ENCODE measurements around the gene PTS.

Gene PTS

DNA sequence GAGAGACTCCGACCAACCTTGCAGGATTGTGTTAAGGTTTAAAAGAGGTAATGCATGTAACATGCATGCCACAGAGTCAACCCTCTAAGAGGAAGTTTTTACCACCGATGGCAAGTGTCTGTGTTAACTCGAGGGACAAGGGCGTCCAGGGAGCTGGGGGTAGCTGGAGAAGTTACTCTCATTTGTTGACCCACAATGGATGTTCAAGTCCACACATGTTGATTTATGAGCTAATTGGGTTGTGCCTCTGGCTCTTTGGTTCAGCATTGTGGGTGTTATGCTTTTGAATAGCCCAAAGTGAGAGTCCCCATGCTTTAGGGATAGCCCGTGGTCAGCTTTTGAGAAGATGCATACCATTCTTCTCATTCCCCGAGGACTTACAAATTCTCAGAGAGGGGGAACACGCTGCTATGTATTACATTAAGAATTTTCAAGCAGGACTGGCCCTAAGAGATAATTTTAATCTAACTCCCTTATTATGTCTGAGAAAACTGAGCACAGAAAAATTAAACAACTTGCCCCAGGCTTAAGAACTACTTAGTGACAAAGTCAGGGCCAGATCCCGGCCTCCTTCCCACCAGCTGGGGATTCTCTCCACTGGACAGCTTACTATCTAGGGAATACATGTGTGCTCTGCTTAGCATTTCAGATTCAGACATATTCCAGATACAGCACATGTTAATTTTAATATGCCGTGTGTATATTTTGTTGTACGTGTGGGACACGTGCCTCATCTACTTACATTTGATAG is 39.6 kb downstream of the PTS start:
- DNase-seq (ENCODE audit: low read depth in 2 of 2) = no peak

DNA sequence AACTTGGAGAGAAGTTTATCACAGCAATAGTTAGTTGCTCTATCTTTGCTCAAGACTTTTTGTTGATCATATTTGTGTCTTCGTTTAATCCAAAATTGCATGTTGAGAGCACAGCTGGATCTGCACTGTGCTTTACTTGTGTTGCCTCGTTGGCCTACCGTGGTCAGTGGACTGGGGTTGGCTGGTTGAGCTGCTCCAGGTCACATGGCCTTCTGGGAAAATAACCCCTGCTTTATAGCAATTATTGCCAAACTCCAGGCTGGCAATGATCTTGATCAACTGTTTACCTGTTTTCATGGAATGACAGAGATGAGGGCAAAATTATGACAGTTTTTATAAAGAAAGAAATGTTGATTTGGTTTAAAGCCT is 40.2 kb downstream of the PTS start:
- no peak for DNase-seq (ENCODE audit: low read depth in 2 of 2)

DNA sequence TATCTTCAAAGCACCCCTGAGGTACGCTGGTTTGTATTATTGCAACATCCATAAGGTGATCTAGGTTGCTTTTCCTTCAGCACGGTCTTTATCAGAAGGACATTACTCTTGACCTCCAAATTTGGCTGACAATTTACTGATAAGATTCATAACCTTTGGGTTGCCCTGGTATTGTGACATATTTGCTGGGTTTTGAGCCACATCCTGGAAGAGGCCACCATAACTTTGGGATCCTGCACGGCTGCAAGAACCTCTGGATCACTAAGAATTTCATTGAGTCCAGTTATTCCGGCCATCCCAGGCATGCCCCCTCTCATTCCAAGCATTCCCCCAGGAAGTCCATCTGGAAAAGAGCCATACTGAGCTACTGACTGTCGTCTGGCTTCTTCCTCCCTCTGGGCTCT is 41.0 kb downstream of the PTS start:
- no peak for DNase-seq (ENCODE audit: low read depth in 2 of 2)

DNA sequence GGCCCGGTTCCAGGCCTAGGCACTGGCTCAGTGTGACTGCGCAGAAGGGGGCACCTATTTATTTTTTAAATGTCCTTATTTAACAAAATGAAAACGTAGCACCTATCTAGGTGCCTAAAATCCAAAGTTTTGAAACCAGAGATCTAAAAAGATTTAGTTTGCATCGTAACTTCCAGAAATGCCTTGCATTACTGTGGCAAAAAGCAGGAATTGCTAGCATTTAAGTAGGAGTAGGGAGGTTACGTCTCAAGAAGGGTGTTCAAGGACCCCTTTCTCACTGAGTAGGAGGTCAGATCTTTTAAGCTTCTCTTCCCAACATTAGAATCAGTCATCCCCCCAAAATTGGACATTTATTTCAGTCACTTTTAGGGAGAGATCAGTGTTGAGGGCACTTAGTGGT is 42.2 kb downstream of the PTS start:
- DNase-seq (ENCODE audit: low read depth in 2 of 2) = no peak

DNA sequence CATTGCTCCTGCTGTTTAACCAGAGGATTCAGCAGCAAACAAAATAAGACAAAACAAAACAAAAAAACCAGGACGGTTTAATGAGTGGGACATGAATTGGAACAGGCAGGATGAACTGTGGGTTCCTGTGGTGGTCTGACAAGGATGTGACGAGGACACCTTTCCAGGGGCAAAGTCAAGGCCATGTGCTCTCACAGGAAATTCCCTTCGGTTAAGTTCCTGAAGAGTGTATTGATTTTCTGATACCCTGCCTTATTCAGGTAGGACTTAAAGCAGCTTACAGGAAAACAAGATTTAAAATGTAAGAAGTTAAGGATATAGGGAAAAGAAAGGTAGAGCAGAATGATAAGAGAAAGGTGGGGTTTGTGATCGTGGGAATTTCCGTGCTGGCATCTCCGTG is 42.9 kb downstream of the PTS start:
- no peak for DNase-seq (ENCODE audit: low read depth in 2 of 2)

DNA sequence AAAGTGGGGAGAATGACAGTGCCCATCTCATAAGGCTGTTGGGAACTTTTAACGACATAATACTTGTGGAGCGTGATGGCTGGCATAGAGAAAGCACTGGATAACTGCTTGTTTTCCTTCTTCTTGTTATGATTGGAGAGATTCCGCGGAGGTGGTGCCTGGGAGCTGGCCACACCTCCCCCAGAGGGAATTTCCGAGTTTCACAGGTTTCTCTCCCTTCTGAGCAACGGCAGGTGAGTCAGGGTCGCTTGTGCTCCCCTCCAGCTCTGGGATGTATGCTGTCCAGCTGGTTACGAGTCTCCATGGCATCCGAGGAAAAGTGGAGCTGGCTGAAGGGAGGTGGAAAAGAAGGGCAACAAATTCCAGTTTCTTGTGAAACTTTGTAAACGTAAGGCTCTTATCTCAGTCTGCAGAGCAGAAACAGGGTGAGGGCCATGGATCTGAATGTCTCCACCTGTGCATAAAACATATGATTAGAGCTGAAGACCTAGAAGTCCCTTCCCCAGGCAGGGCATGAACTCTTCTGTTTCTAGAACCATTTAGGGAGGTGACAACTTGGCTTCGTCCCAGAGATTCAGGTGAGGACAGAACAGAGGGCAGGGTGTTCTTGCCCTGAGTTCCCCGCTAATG is 44.4 kb downstream of the PTS start:
- no peak for DNase-seq (ENCODE audit: low read depth in 2 of 2)

DNA sequence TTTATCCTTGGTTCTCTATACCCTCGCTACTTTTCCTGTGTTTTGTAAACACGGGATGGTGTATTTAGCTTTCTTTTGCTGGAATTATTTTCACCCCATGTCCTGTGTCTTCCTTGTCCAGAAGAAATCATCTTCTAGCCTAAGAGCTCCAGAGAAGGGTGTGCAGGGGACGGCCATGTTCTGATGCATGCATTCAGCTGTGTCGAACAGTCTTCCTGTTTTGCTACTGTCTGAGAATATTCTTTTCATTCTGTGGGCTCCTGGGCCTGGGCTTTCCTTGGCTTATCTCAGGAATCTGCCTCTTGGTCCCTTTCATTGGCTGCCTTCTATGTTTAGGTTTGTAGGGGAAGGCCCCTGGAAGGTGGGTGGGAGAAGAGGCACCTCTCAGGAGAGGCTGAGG is 45.0 kb downstream of the PTS start:
- no peak for DNase-seq (ENCODE audit: low read depth in 2 of 2)

DNA sequence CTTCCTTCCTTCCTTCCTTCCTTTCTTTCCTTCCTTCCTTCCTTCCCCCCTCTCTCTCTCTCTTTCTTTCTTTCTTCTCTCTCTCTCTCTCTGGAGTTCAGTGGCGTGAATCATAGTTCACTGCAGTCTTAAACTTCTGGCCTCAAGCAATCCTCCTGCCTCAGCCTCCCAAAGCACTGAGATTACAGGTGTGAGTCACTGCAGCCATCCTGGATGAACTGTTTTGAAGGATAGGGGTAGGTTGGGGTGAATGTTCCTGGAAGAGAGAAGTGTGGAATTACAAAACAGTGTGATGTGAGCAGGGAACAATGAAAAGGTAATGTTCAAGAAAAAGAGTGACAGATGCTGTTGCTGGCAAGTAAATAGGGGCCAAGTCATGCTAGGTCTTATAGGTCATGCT is 46.8 kb downstream of the PTS start:
- no peak for DNase-seq (ENCODE audit: low read depth in 2 of 2)

DNA sequence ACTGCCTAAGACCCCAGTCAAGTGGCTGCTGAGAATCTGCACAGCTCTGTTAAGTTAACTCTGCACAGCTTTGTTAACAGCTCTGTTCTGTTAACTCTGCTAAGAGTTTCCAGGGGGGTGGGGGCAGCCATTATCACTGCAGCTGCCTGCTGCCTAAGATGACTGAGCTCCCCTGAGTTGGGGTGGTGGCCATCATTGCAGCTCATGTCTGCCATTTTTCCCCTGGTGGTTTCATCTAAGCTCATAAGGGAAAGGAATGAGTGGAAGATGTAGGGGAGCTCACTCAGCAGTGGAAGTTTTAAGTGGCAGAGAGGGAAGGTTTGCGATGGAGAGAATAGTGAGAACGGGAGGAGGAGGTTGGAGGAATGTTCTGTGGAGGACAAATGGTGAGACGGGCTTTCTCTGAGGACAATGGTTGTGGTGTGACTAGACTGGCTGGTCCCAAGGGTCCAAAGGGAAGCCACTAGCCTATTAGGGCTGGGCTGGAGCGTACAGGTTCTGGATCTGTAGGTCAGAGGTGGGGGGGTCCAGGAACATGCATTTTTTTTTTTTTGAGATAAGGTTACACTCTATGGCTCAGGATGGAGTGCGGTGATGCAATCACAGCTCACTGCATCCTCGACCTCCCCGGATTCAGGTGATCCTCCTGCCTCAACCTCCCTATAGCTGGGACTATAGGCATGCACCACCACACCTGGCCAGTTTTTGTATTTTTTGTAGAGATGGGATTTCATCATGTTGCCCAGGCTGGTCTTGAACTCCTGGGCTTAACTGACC is 48.0 kb downstream of the PTS start:
- no peak for DNase-seq (ENCODE audit: low read depth in 2 of 2)

DNA sequence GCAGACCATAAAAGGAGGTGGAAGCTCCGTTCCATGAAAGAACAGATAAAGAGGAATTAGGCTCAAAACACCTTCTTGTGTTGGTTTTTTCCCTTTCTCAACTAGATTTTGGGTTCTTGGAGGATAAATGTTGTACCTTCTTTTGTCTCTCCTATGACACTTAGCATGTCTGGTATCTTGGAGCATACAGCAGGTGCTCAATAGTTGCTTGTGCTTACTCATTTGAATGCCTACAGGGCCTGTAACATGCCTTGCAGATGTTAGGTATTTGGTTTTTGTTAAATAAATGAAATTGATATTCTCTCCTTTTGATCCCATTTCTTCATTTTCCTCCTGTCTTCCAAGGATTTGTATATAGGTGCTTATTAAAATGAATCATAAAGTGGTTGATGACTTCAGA is 50.8 kb downstream of the PTS start:
- DNase-seq (ENCODE audit: low read depth in 2 of 2) = no peak

DNA sequence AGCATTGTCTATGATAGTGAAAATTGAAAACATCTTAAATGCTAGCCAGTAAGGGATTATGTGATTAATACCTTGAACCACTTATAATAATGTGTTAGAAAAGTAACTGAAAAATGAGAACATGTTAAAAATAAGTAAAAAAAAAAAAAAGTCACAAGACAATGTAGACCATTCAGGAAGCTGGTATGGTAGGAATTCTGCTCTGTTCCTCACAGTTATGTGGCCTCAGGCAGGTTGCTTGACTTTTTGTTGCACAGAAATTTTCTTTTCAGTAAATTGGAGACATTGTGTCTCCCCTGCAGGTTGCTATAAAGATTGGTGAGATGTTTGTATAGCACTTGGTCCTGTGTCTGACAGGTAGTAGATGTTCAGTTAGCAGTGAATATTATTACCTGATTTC is 51.7 kb downstream of the PTS start:
- DNase-seq (ENCODE audit: low read depth in 2 of 2) = no peak

DNA sequence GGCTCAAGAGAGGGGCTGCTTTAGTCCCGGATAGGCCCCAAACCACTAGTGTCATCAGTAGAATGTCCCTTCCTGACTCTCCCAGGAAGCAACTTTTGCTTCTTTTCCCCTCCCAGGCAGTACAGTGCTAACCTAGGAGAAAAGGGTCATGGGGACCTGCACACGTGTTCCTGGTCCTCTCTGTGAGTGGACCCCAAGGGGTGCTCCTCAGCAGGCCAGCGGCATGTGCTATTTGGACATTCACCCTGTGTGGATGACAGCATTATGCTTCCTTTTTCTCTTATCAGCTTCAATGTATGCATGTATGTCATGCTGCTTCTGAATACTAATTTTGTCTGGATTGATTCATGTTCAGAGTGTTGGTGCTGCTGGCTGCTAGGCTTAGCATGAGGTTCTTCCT is 52.6 kb downstream of the PTS start:
- no peak for DNase-seq (ENCODE audit: low read depth in 2 of 2)

DNA sequence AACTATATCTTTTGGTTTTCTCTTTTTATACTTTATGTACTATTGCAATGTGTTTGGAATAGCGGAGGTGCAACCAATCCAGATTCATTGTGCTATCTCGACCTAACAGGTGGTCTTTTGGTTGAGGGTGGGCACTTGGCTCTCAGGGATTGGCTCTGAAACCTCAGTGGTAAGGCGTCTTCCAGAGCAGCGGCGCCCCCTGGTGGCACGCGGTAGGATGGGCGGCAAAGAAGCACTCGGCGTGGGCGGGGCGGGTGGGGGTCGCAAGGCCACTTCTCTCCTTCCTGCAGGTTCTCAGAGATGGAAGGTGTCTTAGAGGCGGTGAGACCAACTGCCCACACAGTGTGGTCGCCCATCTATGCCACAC is 53.7 kb downstream of the PTS start:
- peak; percentile 65 to 67 for DNase-seq (ENCODE audit: low read depth in 2 of 2)

DNA sequence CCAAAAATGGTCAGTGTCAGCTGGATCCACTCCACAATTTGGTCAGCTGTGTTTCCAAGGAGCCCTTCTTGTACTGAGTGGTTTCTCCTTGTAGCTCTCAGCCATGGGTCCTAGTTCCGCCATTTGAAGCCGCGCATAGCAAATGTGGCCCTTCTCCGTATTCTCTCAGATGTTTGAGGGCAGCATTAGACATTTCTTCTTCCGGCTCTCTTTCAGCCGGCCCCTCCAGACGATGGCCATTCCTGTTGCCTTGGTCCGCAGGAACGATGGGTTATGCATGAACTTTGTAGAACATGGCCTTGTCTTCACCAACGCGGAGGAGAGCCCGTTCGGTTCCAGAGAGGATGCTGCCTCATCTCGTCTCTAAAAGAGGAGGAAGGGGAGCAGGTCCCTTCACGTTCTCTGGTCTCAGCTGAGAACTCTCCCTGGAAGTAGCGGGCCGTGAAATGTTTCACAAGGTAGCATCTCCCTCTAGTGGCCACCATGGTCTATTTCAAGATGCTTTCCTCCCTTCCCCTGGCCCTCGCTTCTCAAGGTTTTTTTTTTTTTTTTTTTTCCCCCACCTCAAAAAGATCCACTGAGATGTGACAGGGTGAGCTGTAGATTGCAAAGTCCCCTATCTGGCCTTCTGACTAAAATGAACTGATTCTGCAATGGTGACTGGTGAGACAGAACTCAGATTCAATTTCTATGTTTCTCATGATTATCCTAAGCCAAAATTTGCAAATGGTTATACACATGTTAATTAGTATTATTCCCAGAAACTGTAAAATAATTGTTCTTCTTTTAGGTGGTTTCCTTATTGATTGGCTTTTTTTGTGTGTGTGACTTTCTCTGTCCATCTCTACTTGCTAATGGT is 54.3 kb downstream of the PTS start:
- DNase-seq (ENCODE audit: low read depth in 2 of 2) = peak; percentile 28 to 30

DNA sequence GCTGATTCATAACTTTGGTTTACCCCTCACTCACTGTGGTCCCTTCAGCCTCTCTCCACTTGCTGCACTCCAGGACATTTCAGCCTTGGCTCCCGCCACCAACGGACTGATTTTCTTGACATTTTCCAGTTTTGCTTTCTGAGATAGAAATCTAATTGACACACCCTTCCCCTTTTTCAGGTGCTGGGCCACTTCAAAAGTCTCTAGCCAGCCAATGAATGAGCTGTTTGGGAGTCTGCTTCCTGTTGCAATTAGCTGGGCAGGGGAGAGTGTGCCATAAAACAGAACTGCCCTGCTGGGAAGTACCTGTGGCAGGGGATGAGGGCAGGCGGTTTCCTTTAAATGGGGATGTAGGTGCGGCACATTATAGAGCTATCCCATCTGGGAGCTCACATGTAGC is 55.5 kb downstream of the PTS start:
- no peak for DNase-seq (ENCODE audit: low read depth in 2 of 2)
